Hindlimb muscle (tissue), 1 donor: ENCODE results near the gene FATE1. TPM values are rescaled to one million over a fixed set of nuclear protein-coding genes. Genes with fewer than 3 reads are reported as not detected.

ENCODE experiments used
- DNase-seq: peaks from one replicate; pipeline ENCODE4 v3.0.0-alpha.2; 2013
- polyA plus RNA-seq: library from polyadenylated mRNA; unstranded; fragments of 120-200 nt; gene quantifications from one replicate; pipeline ENCODE4 v1.2.1, GENCODE V29; 2013; ENCODE audit not compliant: insufficient read length

Gene FATE1
- polyA plus RNA-seq, 1 donor: 3.9 TPM

GRCh38 chrX:151704041-151704663 is 11.7 kb upstream of the FATE1 start:
- no peak for DNase-seq

GRCh38 chrX:151708821-151709220 is 7.0 kb upstream of the FATE1 start:
- no peak for DNase-seq

GRCh38 chrX:151710457-151710856 is 5.4 kb upstream of the FATE1 start:
- DNase-seq: no peak

- no peak for DNase-seq
Measured at GRCh38 chrX:151711154-151711553, 4.7 kb upstream of the FATE1 start.

GRCh38 chrX:151711787-151712186 is 4.0 kb upstream of the FATE1 start:
- DNase-seq: peak; percentile 67

- no peak for DNase-seq
Measured at GRCh38 chrX:151712253-151712652, 3.6 kb upstream of the FATE1 start.

GRCh38 chrX:151713849-151714248 is 2.0 kb upstream of the FATE1 start:
- DNase-seq: no peak

- no peak for DNase-seq
Measured at GRCh38 chrX:151714362-151714761, 1.5 kb upstream of the FATE1 start.

- DNase-seq: peak; percentile 49
Measured at GRCh38 chrX:151722241-151722846, 6.5 kb downstream of the FATE1 start.

GRCh38 chrX:151723156-151723760 is 7.4 kb downstream of the FATE1 start:
- DNase-seq: no peak

- no peak for DNase-seq
Measured at GRCh38 chrX:151724563-151725337, 8.9 kb downstream of the FATE1 start.

- no peak for DNase-seq
Measured at GRCh38 chrX:151725338-151725614, 9.4 kb downstream of the FATE1 start.

- DNase-seq: no peak
Measured at GRCh38 chrX:151726751-151727150, 10.9 kb downstream of the FATE1 start.

- DNase-seq: no peak
Measured at GRCh38 chrX:151727346-151727745, 11.5 kb downstream of the FATE1 start.

GRCh38 chrX:151729056-151729725 is 13.4 kb downstream of the FATE1 start:
- DNase-seq: no peak

GRCh38 chrX:151734446-151734845 is 18.6 kb downstream of the FATE1 start, which contains the start of gene CNGA2:
Gene CNGA2, plus strand, starts transcription at chrX:151734746. Its CDS starts 3,738 bp downstream, at chrX:151738484.
- DNase-seq: no peak

- DNase-seq: no peak
Measured at GRCh38 chrX:151735219-151735618, 19.4 kb downstream of the FATE1 start.

- no peak for DNase-seq
Measured at GRCh38 chrX:151736685-151737084, 20.9 kb downstream of the FATE1 start.

- DNase-seq: no peak
Measured at GRCh38 chrX:151737494-151737893, 21.7 kb downstream of the FATE1 start.

GRCh38 chrX:151738751-151739150 is 22.9 kb downstream of the FATE1 start:
- no peak for DNase-seq

- DNase-seq: no peak
Measured at GRCh38 chrX:151741606-151742005, 25.8 kb downstream of the FATE1 start.

- DNase-seq: no peak
Measured at GRCh38 chrX:151742311-151742710, 26.5 kb downstream of the FATE1 start.
